ENCODE results near the gene DNAJC28.

- TF ChIP-seq CTCF (IDR thresholded peaks at IDR 0.05), result no peak
- TF ChIP-seq POLR2A (IDR thresholded peaks at IDR 0.05), result no peak
These were observed 49.7 kb upstream of the DNAJC28 start for GRCh38 chr21:33541105-33541711.

Measured in adrenal gland (tissue), 5 donors.